NOMO-1 treated with dmso at 0.1 percent for 144 hours (cell line): ENCODE data around the gene DRGX.

Experiments
- DNase-seq: peaks from one replicate; lab custom pipeline; 2025; ENCODE audit not compliant: unreplicated experiment; lab: John Stamatoyannopoulos, UW

The DRGX gene

GRCh38 chr10:49322371-49323170 is 73.3 kb downstream of the DRGX start:
- DNase-seq, result no peak

- DNase-seq, result no peak
Measured at GRCh38 chr10:49321021-49321420, 74.9 kb downstream of the DRGX start.

DNA sequence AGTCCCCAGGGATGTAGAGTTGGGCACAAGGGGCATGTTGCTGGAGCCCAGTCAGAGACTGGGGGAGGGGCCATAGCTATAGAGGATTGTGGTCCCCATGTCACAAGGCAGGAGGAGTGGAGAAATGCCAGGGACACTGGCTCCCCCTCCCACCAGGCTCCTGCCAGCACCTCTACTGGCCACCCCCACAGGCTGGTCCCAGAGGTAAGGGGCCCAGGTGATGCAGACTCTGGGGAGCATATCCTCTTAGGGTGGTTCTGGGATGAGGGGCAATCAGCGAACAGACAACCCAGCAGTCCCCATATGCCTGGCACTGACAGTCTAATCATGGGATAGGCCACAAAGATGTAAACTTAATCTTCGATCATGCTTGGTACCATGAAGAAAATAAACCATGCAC is 75.7 kb downstream of the DRGX start:
- DNase-seq, result no peak

GRCh38 chr10:49319206-49319605 is 76.7 kb downstream of the DRGX start:
- DNase-seq, result no peak

- DNase-seq, result no peak
Measured at GRCh38 chr10:49318755-49319154, 77.1 kb downstream of the DRGX start.

- DNase-seq, result no peak
Measured at GRCh38 chr10:49318028-49318427, 77.9 kb downstream of the DRGX start.

DNA sequence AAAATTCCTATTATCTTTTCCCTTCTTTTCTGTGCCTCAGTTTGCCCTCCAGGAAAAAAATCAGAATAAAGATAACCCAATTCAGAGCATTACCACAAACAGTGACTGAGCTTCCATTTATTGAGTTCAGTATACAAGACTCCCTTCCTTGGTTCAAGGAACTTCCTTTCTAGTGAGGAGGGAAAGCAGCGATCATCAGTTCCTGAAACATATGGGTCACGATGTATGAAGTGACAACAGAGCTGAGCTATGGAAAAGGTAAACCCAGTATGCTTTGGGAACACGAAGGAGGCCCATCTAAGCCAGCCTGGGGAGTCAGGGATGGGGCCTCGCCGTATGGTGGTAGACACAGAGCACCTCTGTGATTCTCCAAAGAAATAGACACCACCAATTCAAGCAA is 81.1 kb downstream of the DRGX start:
- DNase-seq, result no peak
